ENCODE data around the gene CACFD1.
A peak's percentile ranks its signal among the peaks of the same experiment; 100 is the strongest.

The CACFD1 gene

DNA sequence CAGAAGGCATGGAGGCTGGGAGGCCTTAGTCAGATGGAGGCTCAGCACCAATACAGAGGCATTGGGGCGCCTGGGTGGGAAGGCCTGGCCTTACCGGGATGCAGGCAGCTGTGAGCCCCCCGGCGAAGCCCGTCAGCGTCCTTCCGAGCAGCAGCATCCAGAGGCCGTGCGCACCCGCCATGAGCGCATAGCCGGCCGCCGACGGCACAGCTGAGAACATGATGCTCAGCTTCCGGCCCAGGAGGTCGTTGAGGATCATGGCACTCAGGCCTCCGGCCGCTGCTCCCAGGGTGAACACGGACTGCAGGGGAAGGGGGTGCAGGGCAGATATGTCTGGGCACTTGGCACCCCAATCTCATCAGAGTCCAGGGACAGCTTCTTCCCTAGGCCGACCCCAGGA lies 17.2 kb downstream of the CACFD1 start:
- peak overlapping the region; percentile 97 for H3K4me2 ChIP-seq (ENCODE audit: low read length)

DNA sequence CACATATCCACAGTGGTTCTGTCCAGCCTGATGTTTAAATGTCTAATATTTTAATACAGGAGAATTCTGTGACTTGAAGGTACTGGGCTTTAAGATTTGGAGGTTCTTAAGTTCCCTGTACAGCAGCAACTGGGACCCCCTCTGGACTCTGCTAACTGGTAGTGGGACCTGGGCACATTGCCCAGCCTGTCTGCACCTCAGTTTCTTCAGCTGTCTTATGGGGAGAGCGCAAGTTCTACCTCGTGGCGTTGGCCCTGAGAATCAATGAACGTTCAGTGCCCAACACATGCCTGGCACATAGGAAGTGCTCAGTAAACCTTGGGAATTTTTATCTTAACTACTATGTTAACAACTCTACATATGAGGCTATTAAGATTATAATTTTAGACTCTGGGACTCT lies 17.7 kb downstream of the CACFD1 start:
- Histone ChIP-seq H3K27ac (ENCODE audit: low read depth, low read length) (peak overlapping the region; percentile 80), H3K79me2 (ENCODE audit: control insufficient read depth, low read length) (peaks cover 31% of the 10 kb centered on the region), H3K4me2 (ENCODE audit: low read length) (peak overlapping the region; percentile 97), H3K36me3 (ENCODE audit: control insufficient read depth, low read length) (peaks cover 59% of the 10 kb centered on the region), H4K20me1 (ENCODE audit: control insufficient read depth, insufficient read depth, low read depth, low read length) (peaks cover 14% of the 10 kb centered on the region; the same call in 1 of the 2 replicates), H3K4me1 (ENCODE audit: control insufficient read depth, low read length) (peaks cover 26% of the 10 kb centered on the region), H3K9me3 (ENCODE audit: control insufficient read depth, insufficient read depth, low read length) (no peaks in the 10 kb centered on the region), H3K9me2 (replicated peaks; ENCODE audit: control insufficient read depth, low read length) (no peaks in the 10 kb centered on the region), H3F3A (ENCODE audit: control insufficient read depth, insufficient read depth) (peaks cover 4% of the 10 kb centered on the region; the same call in 1 of the 2 replicates), H3K4me3 (ENCODE audit: low read length) (peak overlapping the region; percentile 94), H3K27me3 (ENCODE audit: control insufficient read depth, low read length) (no peaks in the 10 kb centered on the region)
- TF ChIP-seq, protein P1, sequence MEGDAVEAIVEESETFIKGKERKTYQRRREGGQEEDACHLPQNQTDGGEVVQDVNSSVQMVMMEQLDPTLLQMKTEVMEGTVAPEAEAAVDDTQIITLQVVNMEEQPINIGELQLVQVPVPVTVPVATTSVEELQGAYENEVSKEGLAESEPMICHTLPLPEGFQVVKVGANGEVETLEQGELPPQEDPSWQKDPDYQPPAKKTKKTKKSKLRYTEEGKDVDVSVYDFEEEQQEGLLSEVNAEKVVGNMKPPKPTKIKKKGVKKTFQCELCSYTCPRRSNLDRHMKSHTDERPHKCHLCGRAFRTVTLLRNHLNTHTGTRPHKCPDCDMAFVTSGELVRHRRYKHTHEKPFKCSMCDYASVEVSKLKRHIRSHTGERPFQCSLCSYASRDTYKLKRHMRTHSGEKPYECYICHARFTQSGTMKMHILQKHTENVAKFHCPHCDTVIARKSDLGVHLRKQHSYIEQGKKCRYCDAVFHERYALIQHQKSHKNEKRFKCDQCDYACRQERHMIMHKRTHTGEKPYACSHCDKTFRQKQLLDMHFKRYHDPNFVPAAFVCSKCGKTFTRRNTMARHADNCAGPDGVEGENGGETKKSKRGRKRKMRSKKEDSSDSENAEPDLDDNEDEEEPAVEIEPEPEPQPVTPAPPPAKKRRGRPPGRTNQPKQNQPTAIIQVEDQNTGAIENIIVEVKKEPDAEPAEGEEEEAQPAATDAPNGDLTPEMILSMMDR (IDR thresholded peaks at IDR 0.05; ENCODE audit: low read depth, low read length, poor library complexity, severe bottlenecking) = no peak
- no peak for TF ChIP-seq EZH2phosphoT487 (IDR thresholded peaks at IDR 0.05; ENCODE audit: borderline replicate concordance, low read length)

More for the DNA sequence above, 17.2 kb downstream of the CACFD1 start:
- H3K27me3 ChIP-seq (ENCODE audit: control insufficient read depth, low read length) = no peaks in the 10 kb centered on the region
- peaks cover 31% of the 10 kb centered on the region for H3K79me2 ChIP-seq (ENCODE audit: control insufficient read depth, low read length)
- peaks cover 26% of the 10 kb centered on the region for H3K4me1 ChIP-seq (ENCODE audit: control insufficient read depth, low read length)
- TF ChIP-seq EZH2phosphoT487 (IDR thresholded peaks at IDR 0.05; ENCODE audit: borderline replicate concordance, low read length) = no peak
- TF ChIP-seq, protein P1 (IDR thresholded peaks at IDR 0.05; ENCODE audit: low read depth, low read length, poor library complexity, severe bottlenecking) = no peak
- H4K20me1 ChIP-seq (ENCODE audit: control insufficient read depth, insufficient read depth, low read depth, low read length) = peaks cover 14% of the 10 kb centered on the region; the same call in 1 of the 2 replicates
- peak overlapping the region; percentile 9; the same call in 1 of the 2 replicates for H3K4me3 ChIP-seq (ENCODE audit: low read length)
- H3K36me3 ChIP-seq (ENCODE audit: control insufficient read depth, low read length) = peaks cover 64% of the 10 kb centered on the region
- H3K9me2 ChIP-seq (replicated peaks; ENCODE audit: control insufficient read depth, low read length) = no peaks in the 10 kb centered on the region
- no peak overlapping the region for H3K27ac ChIP-seq (ENCODE audit: low read depth, low read length)
- H3K9me3 ChIP-seq (ENCODE audit: control insufficient read depth, insufficient read depth, low read length) = no peaks in the 10 kb centered on the region
- peaks cover 4% of the 10 kb centered on the region; the same call in 1 of the 2 replicates for H3F3A ChIP-seq (ENCODE audit: control insufficient read depth, insufficient read depth)

DNA sequence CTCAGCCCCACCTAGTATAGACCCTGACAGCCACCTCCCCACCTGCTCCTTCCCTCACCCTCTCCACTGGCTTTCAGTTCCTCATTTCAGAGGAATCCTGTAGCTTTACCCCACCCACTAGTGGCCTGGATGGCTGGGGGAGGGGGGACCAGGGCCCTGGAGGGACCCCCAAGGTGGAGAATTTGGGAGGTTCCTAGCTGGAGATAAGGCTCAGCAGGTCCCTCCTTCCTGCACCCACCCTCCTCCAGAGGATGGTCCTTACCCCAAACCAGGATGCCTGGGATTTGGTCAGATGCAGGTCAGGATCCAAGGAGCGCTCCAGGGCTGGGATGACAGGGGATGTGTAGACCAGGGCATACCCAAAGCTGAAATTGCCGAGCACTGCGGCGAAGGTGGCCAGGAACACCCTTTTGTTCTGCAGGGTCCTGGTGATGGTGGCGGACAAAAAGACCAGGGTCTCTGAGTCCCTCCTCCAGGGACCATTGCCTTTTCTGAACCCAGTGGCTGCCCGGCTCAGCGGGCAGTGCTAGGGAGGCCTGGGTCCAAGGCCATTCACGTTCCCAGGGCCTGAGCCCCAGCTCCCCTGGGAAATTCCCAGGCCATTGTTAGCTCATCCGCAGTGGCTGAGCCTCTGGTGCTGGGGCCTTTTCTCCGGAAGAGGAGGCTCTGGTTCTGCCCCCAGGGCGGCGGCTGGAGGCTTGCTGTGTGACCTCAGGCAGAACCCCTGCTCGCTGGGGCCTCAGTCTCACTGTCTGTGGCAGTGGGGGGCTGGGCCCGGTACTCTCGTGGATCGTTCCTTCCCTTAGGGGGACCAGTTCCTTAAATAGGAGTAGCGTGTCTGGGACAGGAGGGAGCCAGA lies 18.4 kb downstream of the CACFD1 start:
- Histone ChIP-seq H3F3A (ENCODE audit: control insufficient read depth, insufficient read depth) (peaks cover 4% of the 10 kb centered on the region), H3K4me2 (ENCODE audit: low read length) (peak overlapping the region; percentile 97), H3K36me3 (ENCODE audit: control insufficient read depth, low read length) (peaks cover 51% of the 10 kb centered on the region), H3K9me2 (replicated peaks; ENCODE audit: control insufficient read depth, low read length) (no peaks in the 10 kb centered on the region), H3K9me3 (ENCODE audit: control insufficient read depth, insufficient read depth, low read length) (no peaks in the 10 kb centered on the region), H4K20me1 (ENCODE audit: control insufficient read depth, insufficient read depth, low read depth, low read length) (peaks cover 14% of the 10 kb centered on the region; the same call in 1 of the 2 replicates), H3K27me3 (ENCODE audit: control insufficient read depth, low read length) (no peaks in the 10 kb centered on the region), H3K4me1 (ENCODE audit: control insufficient read depth, low read length) (peaks cover 26% of the 10 kb centered on the region), H3K4me3 (ENCODE audit: low read length) (peak overlapping the region; percentile 94), H3K27ac (ENCODE audit: low read depth, low read length) (peak overlapping the region; percentile 80), H3K79me2 (ENCODE audit: control insufficient read depth, low read length) (peaks cover 31% of the 10 kb centered on the region)
- no peak for TF ChIP-seq EZH2phosphoT487 (IDR thresholded peaks at IDR 0.05; ENCODE audit: borderline replicate concordance, low read length)
- TF ChIP-seq, protein P1 (IDR thresholded peaks at IDR 0.05; ENCODE audit: low read depth, low read length, poor library complexity, severe bottlenecking) = peak; percentile 9

Data from DOHH2 (cell line).